Adrenal gland (tissue), 5 donors: ENCODE results near the gene SAMD4B.

Experiments
- POLR2A ChIP-seq, 2 donors: fragments of 450-650 bp; IDR thresholded peaks; one replicate each; pipeline ENCODE4 v1.6.1; 2017; ENCODE audit warnings: antibody characterized with exemption in 2 of 2, mild to moderate bottlenecking in 2 of 2, moderate library complexity in 1 of 2
- TF ChIP-seq, protein P1 (sequence below), 6 experiments: fragments of 450-650 bp in 4 of 6; fragments of 200-600 bp in 2 of 6; sonication (generic) in 1 of 6; IDR thresholded peaks; 1 replicate in 5 of 6; 2 replicates in 1 of 6; pipeline versions ENCODE4 v1.5.1 to v1.8.0; 2016 to 2021; ENCODE audit warnings: antibody characterized with exemption in 6 of 6, mild to moderate bottlenecking in 2 of 6, moderate library complexity in 1 of 6
- donor health status: DM: no; HTN: no; CAD: no.

DNA sequence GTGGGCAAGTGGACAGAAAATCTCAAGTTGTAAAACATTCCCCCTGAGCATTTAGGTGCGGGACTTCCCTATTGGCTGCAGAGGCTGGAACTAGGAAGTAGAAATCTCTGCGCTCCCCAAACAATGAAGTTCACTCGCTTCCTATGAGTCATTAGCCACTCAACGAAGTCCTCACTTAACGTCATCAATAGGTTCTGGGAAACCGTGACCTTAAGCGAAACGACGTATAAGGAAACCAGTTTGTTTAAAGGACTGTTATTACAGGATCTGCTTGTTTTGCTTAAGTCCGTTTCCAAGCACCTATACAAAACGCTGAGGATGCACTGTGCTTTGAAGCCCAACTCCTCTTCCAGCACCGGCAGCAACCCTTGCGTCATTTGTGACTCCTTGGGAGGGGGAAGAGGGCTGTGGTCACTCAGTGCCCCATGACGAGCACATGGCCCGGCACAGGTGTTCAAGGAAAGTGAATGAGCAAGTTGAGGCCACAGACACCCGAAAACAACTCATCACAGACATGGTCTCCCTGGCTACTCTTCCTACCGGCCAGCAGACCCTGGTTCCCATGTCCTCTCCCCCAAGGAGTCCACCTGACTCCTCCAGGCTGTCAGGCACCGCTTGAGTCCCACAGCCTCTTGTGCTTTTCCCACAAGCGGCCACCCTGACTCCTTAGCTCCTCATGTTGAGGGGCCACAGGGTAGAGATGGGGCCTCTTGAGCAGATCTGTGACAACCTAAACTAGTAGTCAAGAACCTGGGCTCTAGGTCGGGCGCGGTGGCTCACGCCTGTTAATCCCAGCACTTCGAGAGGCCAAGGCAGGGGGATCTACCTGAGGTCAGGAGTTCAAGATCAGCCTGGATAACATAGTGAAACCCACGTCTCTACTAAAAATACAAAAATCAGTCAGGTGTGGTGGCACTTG is 88.7 kb downstream of the SAMD4B start:
- TF ChIP-seq, protein P1, sequence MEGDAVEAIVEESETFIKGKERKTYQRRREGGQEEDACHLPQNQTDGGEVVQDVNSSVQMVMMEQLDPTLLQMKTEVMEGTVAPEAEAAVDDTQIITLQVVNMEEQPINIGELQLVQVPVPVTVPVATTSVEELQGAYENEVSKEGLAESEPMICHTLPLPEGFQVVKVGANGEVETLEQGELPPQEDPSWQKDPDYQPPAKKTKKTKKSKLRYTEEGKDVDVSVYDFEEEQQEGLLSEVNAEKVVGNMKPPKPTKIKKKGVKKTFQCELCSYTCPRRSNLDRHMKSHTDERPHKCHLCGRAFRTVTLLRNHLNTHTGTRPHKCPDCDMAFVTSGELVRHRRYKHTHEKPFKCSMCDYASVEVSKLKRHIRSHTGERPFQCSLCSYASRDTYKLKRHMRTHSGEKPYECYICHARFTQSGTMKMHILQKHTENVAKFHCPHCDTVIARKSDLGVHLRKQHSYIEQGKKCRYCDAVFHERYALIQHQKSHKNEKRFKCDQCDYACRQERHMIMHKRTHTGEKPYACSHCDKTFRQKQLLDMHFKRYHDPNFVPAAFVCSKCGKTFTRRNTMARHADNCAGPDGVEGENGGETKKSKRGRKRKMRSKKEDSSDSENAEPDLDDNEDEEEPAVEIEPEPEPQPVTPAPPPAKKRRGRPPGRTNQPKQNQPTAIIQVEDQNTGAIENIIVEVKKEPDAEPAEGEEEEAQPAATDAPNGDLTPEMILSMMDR (IDR thresholded peaks at IDR 0.05) = no peak
- TF ChIP-seq POLR2A (IDR thresholded peaks at IDR 0.05) = no peak
